HG03571 (cell line): Measurements from ENCODE around the gene ATP5F1D.

Source experiments
- ATAC-seq: cut with Tn5 transposase; IDR thresholded peaks from one replicate; pipeline ENCODE4 v1.9.1; 2021; ENCODE audit not compliant: unreplicated experiment

Gene ATP5F1D

DNA sequence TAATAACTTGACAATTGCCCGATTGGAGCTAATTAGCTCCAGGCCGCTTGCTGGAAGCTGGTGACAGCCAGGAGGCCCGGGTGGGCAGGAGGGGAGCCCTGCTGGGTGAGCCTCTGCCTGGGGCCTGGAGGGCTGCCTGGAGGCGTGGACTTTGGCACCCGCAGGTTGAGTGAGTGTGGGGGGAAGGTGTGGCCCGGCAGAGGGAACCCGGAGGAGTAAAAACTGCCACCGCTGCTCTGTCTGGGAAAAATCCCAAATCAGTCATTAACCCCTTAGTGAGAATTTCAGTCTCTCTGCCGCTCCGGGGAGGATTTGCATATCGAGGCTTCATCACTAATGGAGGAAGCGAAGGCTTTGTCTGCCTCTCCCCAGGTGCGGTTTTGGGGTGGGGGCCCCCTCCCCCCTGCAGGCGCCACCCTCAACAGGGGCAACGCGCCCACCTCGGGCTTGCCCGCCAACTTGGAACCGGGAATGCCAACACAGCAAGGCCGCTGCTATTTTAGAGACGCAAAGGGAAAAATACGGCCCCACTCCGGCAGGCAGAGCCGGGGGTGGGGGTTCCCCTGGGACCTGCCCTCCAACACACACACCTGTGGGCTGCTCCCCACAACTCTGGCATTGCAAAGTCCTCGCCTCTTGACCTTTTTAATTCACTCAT is 50.3 kb downstream of the ATP5F1D start:
- ATAC-seq: no peak

DNA sequence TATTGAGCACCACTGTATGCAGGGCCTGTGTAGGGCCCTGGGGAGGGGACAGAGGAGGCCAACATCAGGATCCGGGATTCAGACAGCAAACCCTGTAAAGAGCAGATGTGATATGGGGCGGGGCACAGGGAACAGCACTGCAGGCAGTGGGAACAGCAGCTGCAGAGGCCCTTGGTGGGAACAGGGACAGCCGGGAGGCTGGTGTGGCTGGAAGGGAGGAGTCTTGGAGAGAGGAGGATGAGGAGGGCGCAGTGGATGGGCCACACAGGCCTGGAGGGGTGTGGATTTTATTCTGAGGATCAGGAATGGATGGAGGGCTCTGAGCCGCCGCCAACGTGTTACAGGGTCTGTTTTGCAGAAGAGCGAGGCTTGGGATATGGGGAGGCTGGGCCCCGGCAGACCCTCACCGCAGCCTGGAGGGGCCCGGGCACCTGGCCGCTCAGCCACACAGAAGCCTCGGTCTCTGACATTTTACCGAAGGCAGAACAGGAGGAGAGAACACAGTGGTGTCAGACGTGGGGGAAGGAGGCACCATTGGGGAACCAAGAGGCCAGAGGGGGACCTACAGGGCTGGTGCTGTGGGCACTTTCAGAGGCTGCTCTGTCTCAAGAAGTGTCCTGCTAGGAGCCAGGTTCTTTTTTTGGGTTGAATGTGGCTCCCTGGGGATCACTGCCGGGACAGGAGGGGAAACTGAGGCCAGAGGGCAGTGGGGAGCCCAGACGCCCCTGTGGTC is 51.0 kb downstream of the ATP5F1D start:
- ATAC-seq: no peak

DNA sequence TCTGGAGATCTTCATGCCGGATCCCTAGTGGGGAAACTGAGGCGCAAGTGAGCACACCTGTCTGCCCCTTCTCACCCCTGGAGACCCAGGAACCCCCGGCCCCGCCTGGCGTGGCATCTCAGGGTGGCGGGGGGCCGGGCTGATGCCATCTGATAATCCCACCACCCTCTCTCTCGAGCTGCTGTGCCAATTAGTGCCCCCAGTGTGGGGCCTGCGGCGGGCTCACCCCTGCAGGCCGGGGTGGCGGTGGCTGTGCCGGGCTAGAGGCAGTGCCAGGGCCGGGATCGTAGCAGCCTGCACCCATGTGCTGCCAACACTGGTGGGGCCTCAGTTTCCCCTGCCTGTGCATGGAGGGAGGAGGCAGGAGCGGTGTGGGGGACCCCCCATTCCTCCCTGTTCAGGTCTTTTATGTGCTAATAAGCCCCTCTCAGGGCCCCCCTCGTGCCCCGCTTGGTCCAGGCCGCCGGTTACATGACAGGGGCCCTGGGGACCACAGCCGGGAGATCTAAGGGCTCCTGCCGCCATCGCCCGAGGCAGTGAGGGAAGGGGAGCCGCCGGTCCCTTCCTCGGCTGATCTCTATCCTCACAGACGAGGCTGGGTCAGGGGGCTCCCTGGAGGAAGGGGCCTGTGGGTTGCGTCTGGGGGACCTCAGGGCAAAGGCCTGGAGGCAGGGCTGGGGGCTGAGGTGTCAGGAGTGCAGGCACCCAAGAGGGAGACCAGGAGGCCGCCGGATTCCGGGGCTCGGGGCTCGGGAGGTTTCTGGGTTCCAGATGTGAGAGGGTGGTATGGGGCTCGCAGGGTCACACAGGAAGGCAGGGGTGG is 52.4 kb downstream of the ATP5F1D start:
- no peak for ATAC-seq
